Activated gamma-delta T cell treated with Interleukin-2 at 50 U/mL for 16 hours (primary cell): Measurements from ENCODE around the gene TNS1.
A peak's percentile ranks its signal among the peaks of the same experiment; 100 is the strongest.
"Not testable (repeated sequence)": the region's sequence is repeated elsewhere in the genome, so short reads cannot be mapped to it uniquely, and the experiment has no call there.

ENCODE experiments used
- DNase-seq: peaks from one replicate; pipeline ENCODE4 v3.0.0-alpha.2; 2020

The TNS1 gene

GRCh38 chr2:217789003-217789735 lies 213.6 kb downstream of the TNS1 start:
- DNase-seq: peak; percentile 75

- no peak for DNase-seq
These were observed 214.2 kb downstream of the TNS1 start for GRCh38 chr2:217788669-217789002.

- DNase-seq: no peak
These were observed 215.5 kb downstream of the TNS1 start for GRCh38 chr2:217787160-217787877.

- DNase-seq: not testable (repeated sequence)
These were observed 216.2 kb downstream of the TNS1 start for GRCh38 chr2:217786560-217786959.

- peak; percentile 72 for DNase-seq
These were observed 217.2 kb downstream of the TNS1 start for GRCh38 chr2:217785544-217786045.

- no peak for DNase-seq
These were observed 217.7 kb downstream of the TNS1 start for GRCh38 chr2:217784996-217785543.

DNA sequence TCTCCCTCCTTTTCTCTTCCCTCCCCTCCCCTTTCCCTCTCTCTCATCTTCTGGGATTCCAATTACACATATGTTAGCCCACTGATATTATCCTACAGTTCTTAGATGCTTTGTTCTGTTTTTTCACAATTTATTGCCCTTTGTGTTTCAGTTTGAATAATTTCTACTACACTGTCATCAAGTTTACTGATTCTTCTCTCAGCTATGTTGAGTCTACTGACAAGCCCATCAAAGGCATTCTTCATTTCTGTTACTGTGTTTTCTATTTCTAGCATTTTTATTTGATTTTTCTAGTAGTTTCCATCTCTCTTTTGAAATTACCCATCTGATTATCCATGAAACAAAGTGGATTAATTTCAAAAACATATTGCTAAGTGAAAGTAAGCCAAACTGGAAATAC lies 219.6 kb downstream of the TNS1 start:
- DNase-seq: no peak

DNA sequence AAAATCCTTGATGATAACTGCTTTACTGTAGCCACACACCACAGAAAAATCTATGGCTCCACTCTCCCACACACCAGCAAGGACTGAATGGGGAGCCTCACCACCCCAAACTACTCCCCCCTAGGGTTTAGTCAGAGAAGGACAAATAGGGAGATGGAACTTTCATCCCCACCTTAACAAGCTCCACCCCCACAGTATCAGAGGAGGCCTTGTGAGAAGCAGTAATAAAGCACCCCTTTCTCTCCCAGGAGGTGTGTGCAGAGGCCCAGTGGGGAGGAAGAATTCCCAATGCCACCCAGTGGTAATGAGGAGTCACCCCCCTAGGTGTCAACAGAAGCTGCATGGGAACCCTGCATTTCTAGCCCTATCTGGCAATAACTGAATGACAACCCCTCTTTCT lies 224.9 kb downstream of the TNS1 start:
- DNase-seq: no peak

GRCh38 chr2:217776631-217777030 lies 226.2 kb downstream of the TNS1 start:
- DNase-seq: no peak

- no peak for DNase-seq
These were observed 226.8 kb downstream of the TNS1 start for GRCh38 chr2:217775920-217776503.

GRCh38 chr2:217774232-217774631 lies 228.6 kb downstream of the TNS1 start:
- no peak for DNase-seq

GRCh38 chr2:217773539-217773938 lies 229.3 kb downstream of the TNS1 start:
- DNase-seq: no peak

- no peak for DNase-seq
These were observed 236.4 kb downstream of the TNS1 start for GRCh38 chr2:217766356-217766755.

- DNase-seq: no peak
These were observed 241.0 kb downstream of the TNS1 start for GRCh38 chr2:217761645-217762277.

- DNase-seq: no peak
These were observed 242.8 kb downstream of the TNS1 start for GRCh38 chr2:217759991-217760390.

- no peak for DNase-seq
These were observed 245.7 kb downstream of the TNS1 start for GRCh38 chr2:217757108-217757463.

DNA sequence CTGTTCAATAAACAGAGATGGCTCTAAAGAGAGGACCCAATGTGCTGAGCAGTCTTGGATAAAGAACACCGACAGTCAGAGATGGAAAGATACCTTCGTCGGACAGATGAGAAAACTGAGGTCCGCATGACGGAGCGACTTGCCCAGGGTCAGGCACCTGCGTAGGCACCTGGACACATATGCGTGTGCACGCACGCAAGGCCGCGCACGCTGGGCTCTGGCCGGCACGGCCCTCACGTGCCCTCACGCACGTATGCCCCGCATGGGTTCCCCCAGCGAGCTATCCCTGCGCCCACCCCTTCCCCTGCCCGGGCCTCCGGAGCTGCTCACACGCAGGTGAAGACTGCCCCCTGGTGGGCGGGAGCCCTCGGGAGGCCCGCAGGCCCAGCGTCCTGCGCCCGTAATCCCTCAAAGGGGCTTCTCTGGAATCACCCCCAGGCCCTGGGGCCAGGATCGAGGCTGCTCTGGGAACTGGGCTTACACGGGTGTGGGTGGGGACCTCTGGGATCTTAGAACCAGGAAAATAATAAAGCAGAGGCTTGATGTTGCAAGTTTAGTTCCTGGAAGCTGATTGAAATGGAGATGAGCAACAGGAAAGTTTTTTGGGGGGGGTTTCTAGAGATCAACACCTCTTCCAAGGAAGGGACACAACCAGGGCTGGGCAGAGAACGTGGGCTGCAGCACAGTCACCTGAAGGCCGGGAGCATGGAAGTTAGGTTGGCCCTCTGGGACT lies 246.3 kb downstream of the TNS1 start:
- peak; percentile 74 for DNase-seq

DNA sequence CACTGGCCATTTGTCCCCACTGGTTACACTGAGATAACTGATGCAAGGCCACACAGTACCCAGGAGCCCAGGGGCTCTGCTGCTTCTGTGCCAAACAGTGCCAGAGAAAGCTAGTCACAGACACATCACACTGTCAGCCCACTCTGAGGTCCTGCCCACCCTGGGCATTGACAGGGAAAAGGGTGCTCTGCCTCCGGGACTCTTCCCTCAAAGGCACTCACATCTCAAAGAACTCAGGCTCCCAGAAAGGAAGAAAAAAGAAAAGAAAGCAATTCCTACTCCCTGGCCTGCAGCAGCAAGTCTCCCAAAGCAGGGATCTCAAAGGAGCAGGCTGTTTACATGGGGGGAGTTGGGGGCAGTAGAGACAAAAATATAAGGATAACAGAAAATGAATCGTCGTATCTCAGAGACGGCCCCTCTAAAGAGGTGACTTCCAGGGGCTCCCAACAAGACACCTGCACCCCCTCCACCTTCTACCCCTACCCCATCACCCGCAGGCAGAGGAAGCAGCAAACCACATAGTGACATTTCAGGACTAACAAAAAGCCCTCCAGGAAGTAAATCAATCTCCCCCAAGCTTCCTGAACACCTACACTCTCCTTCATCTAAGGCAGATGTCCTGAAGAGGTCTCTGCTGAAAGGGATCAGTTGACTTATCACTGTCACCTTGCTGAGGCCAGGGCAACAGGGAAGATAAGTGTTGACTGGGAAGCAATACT lies 247.6 kb downstream of the TNS1 start:
- no peak for DNase-seq

GRCh38 chr2:217753460-217754200 lies 249.2 kb downstream of the TNS1 start:
- DNase-seq: no peak

DNA sequence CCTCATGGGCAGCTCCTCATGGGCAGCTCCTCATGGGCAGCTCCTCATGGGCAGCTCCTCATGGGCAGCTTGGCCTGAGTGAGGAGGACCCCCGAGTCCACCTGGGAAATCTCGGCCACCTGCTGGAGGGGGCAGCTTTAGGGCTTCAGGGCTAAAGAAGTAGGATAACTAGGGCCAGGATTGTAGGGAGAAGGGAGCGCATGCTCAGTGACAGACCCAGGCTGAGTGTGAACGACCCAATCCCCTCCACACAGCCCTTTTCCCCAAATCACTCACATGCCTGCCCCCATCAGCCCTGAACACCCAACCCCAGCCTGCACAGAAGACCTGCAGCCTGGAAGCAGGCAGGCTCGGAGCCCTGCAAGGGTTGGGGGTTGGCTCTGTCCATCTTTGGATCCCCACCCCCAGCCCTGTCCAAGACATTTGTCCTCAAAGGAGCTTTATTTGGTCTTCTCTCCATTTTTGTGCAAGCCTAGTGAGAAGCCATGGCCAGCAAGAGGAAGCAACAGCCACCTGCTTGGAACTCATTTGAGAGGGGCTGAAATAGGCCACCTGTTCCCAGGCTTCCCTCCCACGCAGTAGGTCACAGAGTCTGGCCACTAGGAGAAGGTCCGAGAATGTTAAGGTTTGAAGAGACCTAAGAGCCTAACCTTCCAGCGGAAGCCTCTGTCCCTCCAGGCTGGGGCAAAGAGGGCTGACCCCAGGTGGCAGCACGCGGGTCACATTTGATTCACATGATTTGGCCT lies 249.9 kb downstream of the TNS1 start:
- no peak for DNase-seq
